HG02759 (cell line): Measurements from ENCODE around the gene TMEM89.

Experiments
- ATAC-seq: cut with Tn5 transposase; IDR thresholded peaks from one replicate; pipeline ENCODE4 v1.9.1; 2021; ENCODE audit warnings: mild to moderate bottlenecking, moderate library complexity; ENCODE audit not compliant: unreplicated experiment

TMEM89 gene

DNA sequence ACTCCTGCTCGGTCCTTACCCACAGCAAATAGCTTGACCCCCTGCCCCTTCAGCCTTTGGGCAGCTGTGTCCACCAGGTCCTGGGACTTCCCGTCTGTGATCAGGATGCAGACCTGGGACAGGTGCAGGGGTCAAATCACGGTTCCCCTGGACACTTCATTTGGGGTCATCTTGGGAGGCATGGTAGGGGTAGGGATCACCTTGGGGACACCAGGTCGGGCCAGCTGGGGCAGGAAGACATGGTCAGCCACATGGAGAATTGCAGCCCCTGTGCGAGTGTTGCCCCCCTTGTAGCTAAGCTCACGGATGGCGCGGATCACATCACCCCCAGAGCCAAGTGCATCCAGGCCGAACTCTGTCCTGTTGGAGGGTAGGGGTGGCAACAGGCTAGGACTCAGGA, 28.2 kb downstream of the TMEM89 start:
- no peak for ATAC-seq

DNA sequence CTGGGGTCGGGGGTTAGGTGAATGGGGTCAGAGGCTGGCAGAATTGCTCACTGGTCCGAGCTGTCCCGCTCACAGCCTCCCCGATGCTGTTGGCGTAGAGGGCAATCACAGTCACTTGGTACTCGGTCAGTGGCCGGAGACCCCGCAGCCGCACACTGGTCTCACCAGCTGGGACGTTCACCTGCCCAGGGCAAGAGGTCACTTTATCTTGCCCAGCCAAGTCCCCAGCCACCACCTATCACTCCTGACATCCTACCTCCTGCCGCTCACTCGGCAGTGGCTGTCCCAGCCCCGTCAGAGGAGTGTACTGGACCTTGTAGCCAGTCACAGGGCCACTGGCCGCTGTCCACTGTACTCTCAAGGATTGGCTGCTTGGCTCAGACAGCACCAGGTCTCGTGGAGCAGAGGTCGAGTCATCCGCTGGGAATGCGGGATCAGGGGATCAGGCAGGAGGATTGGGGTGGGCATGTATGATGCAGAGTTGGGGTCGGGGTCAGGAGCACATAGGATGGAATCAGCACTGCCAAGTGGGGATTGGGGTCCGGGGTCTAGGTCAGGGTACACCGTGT, 29.0 kb downstream of the TMEM89 start:
- ATAC-seq: no peak

GRCh38 chr3:48591886-48592518, 29.6 kb downstream of the TMEM89 start:
- no peak for ATAC-seq

DNA sequence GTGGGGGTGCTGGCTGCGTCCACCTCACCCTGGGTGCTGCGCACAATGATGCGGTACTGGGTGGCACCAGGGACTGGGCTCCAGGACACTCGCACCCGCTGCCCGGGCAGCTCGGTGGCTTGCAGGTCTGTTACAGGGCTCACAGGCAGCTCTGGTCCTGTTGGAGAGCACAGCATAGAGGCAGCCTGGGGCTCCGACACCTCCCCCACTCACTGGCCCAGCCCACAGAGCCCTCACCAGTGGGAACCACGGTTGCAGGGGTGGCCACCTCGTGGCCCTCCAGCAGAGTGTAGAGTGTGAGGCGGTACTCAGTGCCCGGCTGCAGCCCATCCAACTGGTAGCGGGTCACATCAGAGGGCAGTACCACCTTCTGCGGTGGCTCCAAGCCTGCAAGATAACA, 30.1 kb downstream of the TMEM89 start:
- ATAC-seq: no peak

- ATAC-seq: no peak
Measured at GRCh38 chr3:48588230-48588629, 33.3 kb downstream of the TMEM89 start.

- ATAC-seq: no peak
Measured at GRCh38 chr3:48587686-48588085, 33.9 kb downstream of the TMEM89 start.

- no peak for ATAC-seq
Measured at GRCh38 chr3:48585411-48585810, 36.2 kb downstream of the TMEM89 start.

DNA sequence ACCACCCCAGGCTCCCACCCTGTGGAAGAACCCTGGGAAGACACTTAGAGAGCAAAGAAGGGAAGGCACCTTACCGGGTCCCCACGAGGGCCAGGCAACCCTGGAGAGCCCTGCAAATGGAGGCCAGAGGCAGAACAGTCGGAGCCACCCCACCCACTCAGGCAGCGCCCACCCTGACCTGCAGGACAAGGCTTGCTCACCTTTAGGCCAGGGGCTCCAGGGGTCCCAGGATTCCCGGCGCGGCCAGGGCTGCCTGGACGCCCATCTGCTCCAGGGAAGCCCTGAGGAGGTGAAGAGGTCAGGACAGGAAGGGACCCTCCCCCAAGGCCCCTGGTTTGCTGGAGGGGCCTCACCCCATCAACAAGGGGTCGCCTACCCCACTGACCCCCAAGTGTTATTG, 36.7 kb downstream of the TMEM89 start:
- ATAC-seq: no peak

DNA sequence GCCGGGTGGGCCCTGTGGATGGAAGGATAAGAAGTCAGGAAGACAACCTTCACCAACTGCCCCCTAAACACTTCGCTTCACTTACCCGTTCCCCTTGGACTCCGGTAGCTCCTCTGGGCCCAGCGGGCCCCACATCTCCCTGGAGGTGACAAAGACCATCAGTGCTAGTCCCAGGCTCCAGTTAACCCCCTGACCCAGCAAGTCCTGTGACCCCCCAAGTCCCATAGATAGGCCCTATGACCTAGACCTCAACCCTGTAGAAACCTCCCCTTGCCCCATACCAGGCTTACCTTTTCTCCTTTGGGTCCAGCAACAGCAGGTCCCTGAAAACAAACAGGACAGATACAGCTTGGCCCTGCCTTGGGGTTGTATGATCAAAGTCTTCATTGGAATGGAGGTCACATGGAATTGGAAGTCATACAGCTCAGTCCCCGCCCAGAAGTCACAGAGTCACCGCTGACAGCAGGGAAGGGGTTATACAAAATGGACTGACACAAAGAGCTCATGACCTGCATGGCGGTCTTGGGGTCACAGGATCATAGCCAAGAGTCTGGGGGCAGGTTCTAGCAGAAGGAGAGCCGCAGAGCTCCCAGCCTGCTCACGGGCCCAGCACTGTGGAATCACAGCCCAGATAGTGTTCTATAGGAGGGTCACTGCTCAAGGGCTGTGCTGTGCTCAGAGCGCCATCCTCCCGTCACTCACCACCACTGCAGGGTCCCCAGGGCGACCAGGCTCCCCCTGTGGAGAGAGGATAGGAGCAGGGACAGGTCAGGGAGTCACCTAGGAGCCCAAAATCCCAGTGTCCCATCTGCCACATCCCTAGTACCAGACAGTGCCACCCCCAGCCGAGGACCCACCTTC, 39.7 kb downstream of the TMEM89 start:
- ATAC-seq: no peak

GRCh38 chr3:48576647-48577046, 44.9 kb downstream of the TMEM89 start:
- no peak for ATAC-seq

GRCh38 chr3:48575366-48575765, 46.2 kb downstream of the TMEM89 start:
- ATAC-seq: no peak

GRCh38 chr3:48573973-48574585, 47.5 kb downstream of the TMEM89 start:
- ATAC-seq: no peak

GRCh38 chr3:48572517-48572916, 49.1 kb downstream of the TMEM89 start:
- ATAC-seq: no peak

DNA sequence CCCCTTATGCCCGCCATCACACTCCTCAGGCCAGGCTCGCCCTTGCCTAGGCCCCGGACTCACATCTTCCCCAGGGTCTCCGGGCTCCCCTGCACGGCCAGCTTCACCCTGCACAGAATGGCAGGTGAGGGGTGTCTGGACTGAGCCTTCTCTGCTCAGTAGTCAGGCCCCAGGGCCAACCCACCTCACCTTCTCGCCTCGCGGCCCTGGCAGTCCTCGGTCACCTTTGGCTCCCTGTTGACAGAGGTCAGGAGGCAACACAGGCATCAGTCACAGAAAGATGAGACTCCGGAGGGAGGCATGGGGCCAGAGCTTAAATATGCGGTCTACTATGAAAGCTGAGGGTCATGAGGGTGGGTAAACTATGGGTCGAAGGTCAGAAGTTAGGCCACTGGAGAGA, 49.6 kb downstream of the TMEM89 start:
- no peak for ATAC-seq
